ENCODE results near the gene CCDC7.

DNA sequence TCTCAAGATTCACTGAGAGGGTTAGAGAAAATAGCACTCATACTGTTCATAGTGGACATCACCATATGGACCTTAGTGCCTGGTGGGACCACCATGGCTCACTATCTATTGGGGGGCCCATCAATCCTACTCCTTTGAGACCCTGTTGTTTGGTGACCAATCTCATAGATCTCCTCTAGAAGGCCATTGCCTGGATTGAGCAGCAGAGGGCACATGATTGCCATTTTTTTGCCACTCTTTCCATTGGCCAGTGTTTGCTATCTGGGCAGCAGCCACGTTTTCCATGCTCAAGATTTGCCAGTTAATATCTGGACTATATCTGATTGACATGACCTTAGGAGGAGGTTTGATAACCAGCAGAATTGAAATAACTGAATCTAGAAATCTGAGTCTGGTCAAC lies 267.6 kb downstream of the CCDC7 start:
- TF ChIP-seq, protein P1, sequence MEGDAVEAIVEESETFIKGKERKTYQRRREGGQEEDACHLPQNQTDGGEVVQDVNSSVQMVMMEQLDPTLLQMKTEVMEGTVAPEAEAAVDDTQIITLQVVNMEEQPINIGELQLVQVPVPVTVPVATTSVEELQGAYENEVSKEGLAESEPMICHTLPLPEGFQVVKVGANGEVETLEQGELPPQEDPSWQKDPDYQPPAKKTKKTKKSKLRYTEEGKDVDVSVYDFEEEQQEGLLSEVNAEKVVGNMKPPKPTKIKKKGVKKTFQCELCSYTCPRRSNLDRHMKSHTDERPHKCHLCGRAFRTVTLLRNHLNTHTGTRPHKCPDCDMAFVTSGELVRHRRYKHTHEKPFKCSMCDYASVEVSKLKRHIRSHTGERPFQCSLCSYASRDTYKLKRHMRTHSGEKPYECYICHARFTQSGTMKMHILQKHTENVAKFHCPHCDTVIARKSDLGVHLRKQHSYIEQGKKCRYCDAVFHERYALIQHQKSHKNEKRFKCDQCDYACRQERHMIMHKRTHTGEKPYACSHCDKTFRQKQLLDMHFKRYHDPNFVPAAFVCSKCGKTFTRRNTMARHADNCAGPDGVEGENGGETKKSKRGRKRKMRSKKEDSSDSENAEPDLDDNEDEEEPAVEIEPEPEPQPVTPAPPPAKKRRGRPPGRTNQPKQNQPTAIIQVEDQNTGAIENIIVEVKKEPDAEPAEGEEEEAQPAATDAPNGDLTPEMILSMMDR (IDR thresholded peaks at IDR 0.05; ENCODE audit: borderline replicate concordance, extremely low read depth, low read length, poor library complexity, severe bottlenecking): peak; percentile 27
- TF ChIP-seq EZH2 (IDR thresholded peaks at IDR 0.05; ENCODE audit: borderline replicate concordance, low read depth, low read length, severe bottlenecking): no peak
